Measurements from ENCODE around the gene CAPN8. TPM values are rescaled to one million over a fixed set of nuclear protein-coding genes. Genes with fewer than 3 reads are reported as not detected.

The CAPN8 gene
- total RNA-seq, 1 experiment from 2014 or later, result 0.54 TPM

GRCh38 chr1:223515421-223515820 is 150.1 kb downstream of the CAPN8 start:
- no peaks in the 10 kb centered on the region for H3K9me2 ChIP-seq (ENCODE audit: insufficient read depth)
- no peak overlapping the region for H3K4me3 ChIP-seq (replicated peaks in 1 of 2; ENCODE audit: low read depth in 1 of 2, low read length in 2 of 2)
- 0 out of 2 replicates have a peak, but pooled peaks cover 16% of the 10 kb centered on the region for H3K27me3 ChIP-seq (ENCODE audit: insufficient read depth, low read length)
- H3K36me3 ChIP-seq (ENCODE audit: control insufficient read depth in 1 of 2, insufficient read depth in 2 of 2, low read length in 2 of 2), result no peaks in the 10 kb centered on the region
- no peak overlapping the region for H3K4me2 ChIP-seq (ENCODE audit: low read length)
- DNase-seq (ENCODE audit: low read depth, low spot score) (no peak), ATAC-seq (no peak)
- H2AFZ ChIP-seq (ENCODE audit: low read depth, low read length, poor library complexity, severe bottlenecking), result no peak overlapping the region
- ChIA-PET POLR2A (no interaction called here), RAD21 (ENCODE audit: low non-redundant PET in 1 of 2, low total read pairs in 2 of 2, uncharacterized antibody in 2 of 2, unreplicated experiment in 2 of 2) (no interaction called here), CTCF (no interaction called here)
- no peak for TF ChIP-seq FOSL1 (IDR thresholded peaks at IDR 0.05; ENCODE audit: low read depth)
- TF ChIP-seq SIN3A (IDR thresholded peaks at IDR 0.05; ENCODE audit: low read depth), result no peak
- TF ChIP-seq RAD21 (IDR thresholded peaks at IDR 0.05; ENCODE audit: low read depth), result no peak
- TF ChIP-seq, protein P1, sequence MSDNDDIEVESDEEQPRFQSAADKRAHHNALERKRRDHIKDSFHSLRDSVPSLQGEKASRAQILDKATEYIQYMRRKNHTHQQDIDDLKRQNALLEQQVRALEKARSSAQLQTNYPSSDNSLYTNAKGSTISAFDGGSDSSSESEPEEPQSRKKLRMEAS (IDR thresholded peaks at IDR 0.05), result no peak
- no peak for TF ChIP-seq JUND (IDR thresholded peaks at IDR 0.05)
- TF ChIP-seq YY1 (IDR thresholded peaks at IDR 0.05; ENCODE audit: extremely low read depth, insufficient replicate concordance, low read depth, low read length), result no peak
- no peak for TF ChIP-seq SRF (IDR thresholded peaks at IDR 0.05; ENCODE audit: low read depth)
- no peak for TF ChIP-seq EZH2phosphoT487 (IDR thresholded peaks at IDR 0.05; ENCODE audit: borderline replicate concordance)
- TF ChIP-seq, protein P2, sequence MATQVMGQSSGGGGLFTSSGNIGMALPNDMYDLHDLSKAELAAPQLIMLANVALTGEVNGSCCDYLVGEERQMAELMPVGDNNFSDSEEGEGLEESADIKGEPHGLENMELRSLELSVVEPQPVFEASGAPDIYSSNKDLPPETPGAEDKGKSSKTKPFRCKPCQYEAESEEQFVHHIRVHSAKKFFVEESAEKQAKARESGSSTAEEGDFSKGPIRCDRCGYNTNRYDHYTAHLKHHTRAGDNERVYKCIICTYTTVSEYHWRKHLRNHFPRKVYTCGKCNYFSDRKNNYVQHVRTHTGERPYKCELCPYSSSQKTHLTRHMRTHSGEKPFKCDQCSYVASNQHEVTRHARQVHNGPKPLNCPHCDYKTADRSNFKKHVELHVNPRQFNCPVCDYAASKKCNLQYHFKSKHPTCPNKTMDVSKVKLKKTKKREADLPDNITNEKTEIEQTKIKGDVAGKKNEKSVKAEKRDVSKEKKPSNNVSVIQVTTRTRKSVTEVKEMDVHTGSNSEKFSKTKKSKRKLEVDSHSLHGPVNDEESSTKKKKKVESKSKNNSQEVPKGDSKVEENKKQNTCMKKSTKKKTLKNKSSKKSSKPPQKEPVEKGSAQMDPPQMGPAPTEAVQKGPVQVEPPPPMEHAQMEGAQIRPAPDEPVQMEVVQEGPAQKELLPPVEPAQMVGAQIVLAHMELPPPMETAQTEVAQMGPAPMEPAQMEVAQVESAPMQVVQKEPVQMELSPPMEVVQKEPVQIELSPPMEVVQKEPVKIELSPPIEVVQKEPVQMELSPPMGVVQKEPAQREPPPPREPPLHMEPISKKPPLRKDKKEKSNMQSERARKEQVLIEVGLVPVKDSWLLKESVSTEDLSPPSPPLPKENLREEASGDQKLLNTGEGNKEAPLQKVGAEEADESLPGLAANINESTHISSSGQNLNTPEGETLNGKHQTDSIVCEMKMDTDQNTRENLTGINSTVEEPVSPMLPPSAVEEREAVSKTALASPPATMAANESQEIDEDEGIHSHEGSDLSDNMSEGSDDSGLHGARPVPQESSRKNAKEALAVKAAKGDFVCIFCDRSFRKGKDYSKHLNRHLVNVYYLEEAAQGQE (IDR thresholded peaks at IDR 0.05; ENCODE audit: low read depth), result no peak
- TF ChIP-seq, protein P3, sequence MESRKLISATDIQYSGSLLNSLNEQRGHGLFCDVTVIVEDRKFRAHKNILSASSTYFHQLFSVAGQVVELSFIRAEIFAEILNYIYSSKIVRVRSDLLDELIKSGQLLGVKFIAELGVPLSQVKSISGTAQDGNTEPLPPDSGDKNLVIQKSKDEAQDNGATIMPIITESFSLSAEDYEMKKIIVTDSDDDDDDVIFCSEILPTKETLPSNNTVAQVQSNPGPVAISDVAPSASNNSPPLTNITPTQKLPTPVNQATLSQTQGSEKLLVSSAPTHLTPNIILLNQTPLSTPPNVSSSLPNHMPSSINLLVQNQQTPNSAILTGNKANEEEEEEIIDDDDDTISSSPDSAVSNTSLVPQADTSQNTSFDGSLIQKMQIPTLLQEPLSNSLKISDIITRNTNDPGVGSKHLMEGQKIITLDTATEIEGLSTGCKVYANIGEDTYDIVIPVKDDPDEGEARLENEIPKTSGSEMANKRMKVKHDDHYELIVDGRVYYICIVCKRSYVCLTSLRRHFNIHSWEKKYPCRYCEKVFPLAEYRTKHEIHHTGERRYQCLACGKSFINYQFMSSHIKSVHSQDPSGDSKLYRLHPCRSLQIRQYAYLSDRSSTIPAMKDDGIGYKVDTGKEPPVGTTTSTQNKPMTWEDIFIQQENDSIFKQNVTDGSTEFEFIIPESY (IDR thresholded peaks at IDR 0.05; ENCODE audit: extremely low read depth, insufficient replicate concordance, low read length), result no peak
- TF ChIP-seq CTCF (IDR thresholded peaks at IDR 0.05 in 2 of 3, conservative IDR thresholded peaks at IDR 0.05 in 1 of 3; ENCODE audit: borderline replicate concordance in 1 of 3, insufficient read depth in 1 of 3, low read depth in 2 of 3, low read length in 2 of 3), result no peak
- no peak for TF ChIP-seq POLR2A (IDR thresholded peaks at IDR 0.05; ENCODE audit: borderline replicate concordance, extremely low read depth, insufficient read depth, insufficient read length)
- no peak for TF ChIP-seq SP1 (IDR thresholded peaks at IDR 0.05; ENCODE audit: low read depth)
- no peak for TF ChIP-seq ATF3 (IDR thresholded peaks at IDR 0.05)
- no peak for TF ChIP-seq TCF7L2 (IDR thresholded peaks at IDR 0.05; ENCODE audit: borderline replicate concordance, extremely low read depth, insufficient read depth, insufficient read length)
- TF ChIP-seq ZNF274 (IDR thresholded peaks at IDR 0.05; ENCODE audit: low read depth, low read length), result no peak
- no peak for TF ChIP-seq EZH2 (IDR thresholded peaks at IDR 0.05)
- no peak for TF ChIP-seq EGR1 (IDR thresholded peaks at IDR 0.05; ENCODE audit: low read depth)
- TF ChIP-seq CEBPB (IDR thresholded peaks at IDR 0.05; ENCODE audit: low read depth), result no peak
- no peak overlapping the region for H3K9ac ChIP-seq (ENCODE audit: low read length)
- no peaks in the 10 kb centered on the region for H3K79me2 ChIP-seq (ENCODE audit: insufficient read depth, low read length)
- no TSS peak for BruUV-seq (replicated peaks)
- H3K27ac ChIP-seq (ENCODE audit: low read depth, low read length), result no peak overlapping the region
- intact Hi-C loops (cut with micrococcal nuclease), result no loop called here
- H3K4me1 ChIP-seq (ENCODE audit: control insufficient read depth in 1 of 2, insufficient read depth in 2 of 2, low read length in 2 of 2), result no peaks in the 10 kb centered on the region
- H3K9me3 ChIP-seq (ENCODE audit: control insufficient read depth in 1 of 2, insufficient read depth in 1 of 2, low read depth in 1 of 2, low read length in 2 of 2), result no peaks in the 10 kb centered on the region
- no peaks in the 10 kb centered on the region for H4K20me1 ChIP-seq (ENCODE audit: insufficient read depth)
